SK-N-SH treated with all-trans-retinoic acid at 6 μM for 48 hours (cell line): Measurements from ENCODE around the gene KAZALD1.
"Not testable (repeated sequence)": the region's sequence is repeated elsewhere in the genome, so short reads cannot be mapped to it uniquely, and the experiment has no call there.

Experiments used
- ATAC-seq: fragments of 200-7000 bp; cut with Tn5 transposase; 3 replicates; pipeline ENCODE4 v1.9.1; 2020; ENCODE audit warnings: mild to moderate bottlenecking, moderate library complexity
- ARNTL ChIP-seq: fragments of 450-650 bp; formaldehyde crosslinking; IDR thresholded peaks from 2 replicates; pipeline ENCODE4 v1.5.0; 2020; ENCODE audit warnings: low read depth, mild to moderate bottlenecking, moderate library complexity, borderline replicate concordance
- CREB5 ChIP-seq: fragments of 250-450 bp; sonication (Bioruptor Pico); IDR thresholded peaks from 2 replicates; pipeline ENCODE4 v1.5.1; 2020; ENCODE audit warnings: low read depth, mild to moderate bottlenecking, moderate library complexity
- CSDC2 ChIP-seq: fragments of 250-450 bp; sonication (Bioruptor Pico); IDR thresholded peaks from 2 replicates; pipeline ENCODE4 v1.5.0; 2020; ENCODE audit warnings: mild to moderate bottlenecking, moderate library complexity
- CSRNP3 ChIP-seq: fragments of 250-450 bp; sonication (Bioruptor Pico); IDR thresholded peaks from 2 replicates; pipeline ENCODE4 v1.5.1; 2021; ENCODE audit warnings: mild to moderate bottlenecking, moderate library complexity
- ISL1 ChIP-seq: fragments of 250-450 bp; sonication (Bioruptor Pico); IDR thresholded peaks from 2 replicates; pipeline ENCODE4 v2.1.2; 2022; ENCODE audit warnings: mild to moderate bottlenecking, moderate library complexity
- PATZ1 ChIP-seq: fragments of 250-450 bp; sonication (Bioruptor Pico); IDR thresholded peaks from 2 replicates; pipeline ENCODE4 v1.8.0; 2020; ENCODE audit warnings: mild to moderate bottlenecking, moderate library complexity, borderline replicate concordance
- PPARA ChIP-seq: fragments of 250-450 bp; sonication (Bioruptor Pico); IDR thresholded peaks from 2 replicates; pipeline ENCODE4 v1.5.0; 2020; ENCODE audit warnings: mild to moderate bottlenecking, borderline replicate concordance
- RARB ChIP-seq: fragments of 250-450 bp; sonication (Bioruptor Pico); IDR thresholded peaks from 2 replicates; pipeline ENCODE4 v1.8.0; 2021; ENCODE audit warnings: mild to moderate bottlenecking, moderate library complexity
- TCF4 ChIP-seq: fragments of 250-450 bp; sonication (Bioruptor Pico); IDR thresholded peaks from 2 replicates; pipeline ENCODE4 v1.8.0; 2021; ENCODE audit warnings: mild to moderate bottlenecking, moderate library complexity, borderline replicate concordance
- TOX ChIP-seq: fragments of 250-450 bp; sonication (Bioruptor Pico); IDR thresholded peaks from 2 replicates; pipeline ENCODE4 v1.8.0; 2021; ENCODE audit warnings: mild to moderate bottlenecking, moderate library complexity, borderline replicate concordance
- ZFP3 ChIP-seq: fragments of 250-450 bp; sonication (Bioruptor Pico); IDR thresholded peaks from 2 replicates; pipeline ENCODE4 v1.5.0; 2020; ENCODE audit warnings: mild to moderate bottlenecking, moderate library complexity
- ZFP30 ChIP-seq: fragments of 450-650 bp; formaldehyde crosslinking; IDR thresholded peaks from 2 replicates; pipeline ENCODE4 v1.5.0; 2022; ENCODE audit warnings: mild to moderate bottlenecking, moderate library complexity
- ZNF565 ChIP-seq: fragments of 450-650 bp; formaldehyde crosslinking; conservative IDR thresholded peaks from 2 replicates; pipeline ENCODE4 v1.5.0; 2020; ENCODE audit warnings: low read depth, mild to moderate bottlenecking, moderate library complexity
- ZNF70 ChIP-seq: fragments of 450-650 bp; formaldehyde crosslinking; IDR thresholded peaks from 2 replicates; pipeline ENCODE4 v1.5.0; 2020; ENCODE audit warnings: mild to moderate bottlenecking, moderate library complexity
- ZNF8 ChIP-seq: fragments of 450-650 bp; formaldehyde crosslinking; IDR thresholded peaks from 2 replicates; pipeline ENCODE4 v1.5.0; 2020; ENCODE audit warnings: mild to moderate bottlenecking, moderate library complexity
- TF ChIP-seq, protein P1 (sequence below): fragments of 250-450 bp; sonication (Bioruptor Pico); IDR thresholded peaks from 2 replicates; pipeline ENCODE4 v1.5.0; 2020; ENCODE audit warnings: mild to moderate bottlenecking, moderate library complexity
- TF ChIP-seq, protein P2 (sequence below): fragments of 250-450 bp; sonication (Bioruptor Pico); IDR thresholded peaks from 2 replicates; pipeline ENCODE4 v1.8.0; 2021; ENCODE audit warnings: low read depth, mild to moderate bottlenecking, moderate library complexity, borderline replicate concordance

The KAZALD1 gene

DNA sequence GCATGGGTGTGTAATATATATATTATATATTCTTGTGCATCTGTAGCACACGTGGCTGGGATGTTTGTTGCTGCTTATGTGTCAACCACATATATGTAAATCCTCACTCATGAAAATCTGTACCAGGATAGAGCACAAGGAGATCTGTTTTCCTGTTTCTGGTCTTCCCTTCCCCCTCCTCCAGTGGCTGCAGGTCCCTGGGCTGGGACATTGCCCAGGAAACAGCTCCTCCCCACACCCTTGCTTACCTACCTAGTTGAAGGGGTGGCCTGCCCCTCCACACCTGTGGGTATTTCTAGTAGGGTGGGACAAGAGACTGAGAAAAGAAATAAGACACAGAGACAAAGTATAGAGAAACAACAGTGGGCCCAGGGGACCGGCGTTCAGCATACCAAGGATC is 28.5 kb upstream of the KAZALD1 start (continued):
- TF ChIP-seq PATZ1 (CRISPR knock-in tag), result no peak
- no peak for TF ChIP-seq ZNF70 (CRISPR knock-in tag)
- no peak for TF ChIP-seq TOX (CRISPR knock-in tag)
- no peak for TF ChIP-seq ISL1 (CRISPR knock-in tag)
- no peak for TF ChIP-seq RARB

DNA sequence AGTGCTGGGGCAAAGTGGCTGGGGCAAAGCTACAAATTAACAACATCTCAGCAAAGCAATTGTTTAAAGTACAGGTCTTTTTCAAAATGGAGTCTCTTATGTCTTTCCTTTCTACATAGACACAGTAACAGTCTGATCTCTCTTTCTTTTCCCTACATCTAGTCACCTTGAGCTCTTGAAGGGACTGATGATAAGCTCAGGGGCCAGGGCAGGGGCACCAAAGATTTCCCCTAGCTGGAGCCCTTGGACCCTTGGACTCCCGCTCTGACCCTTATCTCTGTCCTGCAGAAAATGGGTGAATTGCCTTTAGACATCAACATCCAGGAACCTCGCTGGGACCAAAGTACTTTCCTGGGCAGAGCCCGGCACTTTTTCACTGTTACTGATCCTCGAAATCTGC is 27.4 kb upstream of the KAZALD1 start:
- not testable (repeated sequence) for ATAC-seq

- TF ChIP-seq ZNF8 (CRISPR knock-in tag) (no peak), PPARA (CRISPR knock-in tag) (no peak), ARNTL (no peak), ZFP30 (CRISPR knock-in tag) (no peak), CSRNP3 (CRISPR knock-in tag) (no peak), ISL1 (CRISPR knock-in tag) (no peak), CREB5 (no peak), TCF4 (CRISPR knock-in tag) (no peak), ZNF565 (CRISPR knock-in tag) (no peak)
- TF ChIP-seq, protein P1, sequence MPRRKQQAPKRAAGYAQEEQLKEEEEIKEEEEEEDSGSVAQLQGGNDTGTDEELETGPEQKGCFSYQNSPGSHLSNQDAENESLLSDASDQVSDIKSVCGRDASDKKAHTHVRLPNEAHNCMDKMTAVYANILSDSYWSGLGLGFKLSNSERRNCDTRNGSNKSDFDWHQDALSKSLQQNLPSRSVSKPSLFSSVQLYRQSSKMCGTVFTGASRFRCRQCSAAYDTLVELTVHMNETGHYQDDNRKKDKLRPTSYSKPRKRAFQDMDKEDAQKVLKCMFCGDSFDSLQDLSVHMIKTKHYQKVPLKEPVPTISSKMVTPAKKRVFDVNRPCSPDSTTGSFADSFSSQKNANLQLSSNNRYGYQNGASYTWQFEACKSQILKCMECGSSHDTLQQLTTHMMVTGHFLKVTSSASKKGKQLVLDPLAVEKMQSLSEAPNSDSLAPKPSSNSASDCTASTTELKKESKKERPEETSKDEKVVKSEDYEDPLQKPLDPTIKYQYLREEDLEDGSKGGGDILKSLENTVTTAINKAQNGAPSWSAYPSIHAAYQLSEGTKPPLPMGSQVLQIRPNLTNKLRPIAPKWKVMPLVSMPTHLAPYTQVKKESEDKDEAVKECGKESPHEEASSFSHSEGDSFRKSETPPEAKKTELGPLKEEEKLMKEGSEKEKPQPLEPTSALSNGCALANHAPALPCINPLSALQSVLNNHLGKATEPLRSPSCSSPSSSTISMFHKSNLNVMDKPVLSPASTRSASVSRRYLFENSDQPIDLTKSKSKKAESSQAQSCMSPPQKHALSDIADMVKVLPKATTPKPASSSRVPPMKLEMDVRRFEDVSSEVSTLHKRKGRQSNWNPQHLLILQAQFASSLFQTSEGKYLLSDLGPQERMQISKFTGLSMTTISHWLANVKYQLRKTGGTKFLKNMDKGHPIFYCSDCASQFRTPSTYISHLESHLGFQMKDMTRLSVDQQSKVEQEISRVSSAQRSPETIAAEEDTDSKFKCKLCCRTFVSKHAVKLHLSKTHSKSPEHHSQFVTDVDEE (CRISPR knock-in tag), result no peak
- TF ChIP-seq, protein P2, sequence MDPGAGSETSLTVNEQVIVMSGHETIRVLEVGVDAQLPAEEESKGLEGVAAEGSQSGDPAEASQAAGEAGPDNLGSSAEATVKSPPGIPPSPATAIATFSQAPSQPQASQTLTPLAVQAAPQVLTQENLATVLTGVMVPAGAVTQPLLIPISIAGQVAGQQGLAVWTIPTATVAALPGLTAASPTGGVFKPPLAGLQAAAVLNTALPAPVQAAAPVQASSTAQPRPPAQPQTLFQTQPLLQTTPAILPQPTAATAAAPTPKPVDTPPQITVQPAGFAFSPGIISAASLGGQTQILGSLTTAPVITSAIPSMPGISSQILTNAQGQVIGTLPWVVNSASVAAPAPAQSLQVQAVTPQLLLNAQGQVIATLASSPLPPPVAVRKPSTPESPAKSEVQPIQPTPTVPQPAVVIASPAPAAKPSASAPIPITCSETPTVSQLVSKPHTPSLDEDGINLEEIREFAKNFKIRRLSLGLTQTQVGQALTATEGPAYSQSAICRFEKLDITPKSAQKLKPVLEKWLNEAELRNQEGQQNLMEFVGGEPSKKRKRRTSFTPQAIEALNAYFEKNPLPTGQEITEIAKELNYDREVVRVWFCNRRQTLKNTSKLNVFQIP (CRISPR knock-in tag), result no peak
- no peak for ATAC-seq
These were observed 26.5 kb upstream of the KAZALD1 start for GRCh38 chr10:101035314-101035713.

- ATAC-seq, result no peak
- TF ChIP-seq, protein P1 (CRISPR knock-in tag), result no peak
- TF ChIP-seq TCF4 (CRISPR knock-in tag), result no peak
- TF ChIP-seq ZFP3 (CRISPR knock-in tag), result no peak
- TF ChIP-seq TOX (CRISPR knock-in tag), result no peak
- TF ChIP-seq ZNF8 (CRISPR knock-in tag), result no peak
- no peak for TF ChIP-seq PATZ1 (CRISPR knock-in tag)
- TF ChIP-seq CSDC2, result no peak
These were observed 25.7 kb upstream of the KAZALD1 start for GRCh38 chr10:101035916-101036702.
